ENCODE measurements around the gene AOC1. TPM values are rescaled to one million over a fixed set of nuclear protein-coding genes. Genes with fewer than 3 reads are reported as not detected.

The AOC1 gene
- total and polyA plus RNA-seq, 10 of the 15 experiments (the other 5 are each of a cell fraction or from before 2014, with no cell fraction given): 0.07 TPM; not detected in 9

DNA sequence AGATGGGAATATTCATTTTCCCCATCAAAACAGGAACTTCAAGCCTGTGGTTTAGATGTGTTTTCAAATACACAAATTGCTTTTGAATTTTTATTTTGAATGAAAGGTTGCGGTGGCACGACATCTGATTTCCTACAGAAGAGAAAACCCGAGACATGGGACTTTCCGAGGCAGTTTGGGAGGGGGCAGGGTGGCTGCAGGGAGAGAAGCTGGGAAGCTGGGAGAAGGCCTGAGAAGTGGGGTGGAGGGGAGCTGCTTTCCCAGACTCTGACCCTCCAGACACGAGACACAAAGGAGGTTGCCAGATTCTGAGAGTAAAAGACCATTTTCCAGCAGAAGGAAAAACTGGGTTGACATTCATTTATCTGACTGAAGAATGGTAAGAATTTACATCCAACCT lies 32.2 kb upstream of the AOC1 start:
- no TSS peak for BruUV-seq (replicated peaks)
- ChIA-PET CTCF (interaction anchor here (1.0 to 1.2 kb wide), 2 partner anchors 28 to 56 kb away, joined by 3 to 4 read pairs; no protein-coding TSS in a partner anchor), POLR2A (no interaction called here), SMC1A (ENCODE audit: uncharacterized antibody, unreplicated experiment) (interaction anchor here (1.7 kb wide), 1 partner anchor 40 kb away, joined by 3 read pairs; no protein-coding TSS in a partner anchor), RAD21 (ENCODE audit: unreplicated experiment) (interaction anchor here (1.0 kb wide), 1 partner anchor 32 kb away, joined by 4 read pairs; no protein-coding TSS in a partner anchor)
- in situ Hi-C loops (cut with MboI): no loop called here
- Histone ChIP-seq H3K4me2 (ENCODE audit: control insufficient read depth, insufficient read depth) (no peak overlapping the region), H3K9ac (ENCODE audit: control insufficient read depth, insufficient read depth, low read length) (no peak overlapping the region), H3K4me3 (no peak overlapping the region), H3K79me2 (ENCODE audit: control insufficient read depth, insufficient read depth, low read length) (no peaks in the 10 kb centered on the region), H3K27me3 (replicated peaks in 1 of 2; ENCODE audit: control insufficient read depth in 2 of 2, insufficient read depth in 2 of 2, low read length in 1 of 2) (no peaks in the 10 kb centered on the region; a peak in 1 of 4 replicates), H3K9me3 (replicated peaks; ENCODE audit: control insufficient read depth, insufficient read depth, low read length) (no peaks in the 10 kb centered on the region; the same call in 1 of the 3 replicates), H3K4me1 (ENCODE audit: control insufficient read depth, insufficient read depth, low read length) (no peaks in the 10 kb centered on the region), H2AFZ (ENCODE audit: control insufficient read depth, low read depth, low read length) (no peak overlapping the region), H3K36me3 (ENCODE audit: control insufficient read depth in 2 of 2, insufficient read depth in 2 of 2, low read length in 1 of 2) (no peaks in the 10 kb centered on the region), H3K27ac (ENCODE audit: control insufficient read depth, insufficient read depth) (no peak overlapping the region), H4K20me1 (ENCODE audit: control insufficient read depth, insufficient read depth) (no peaks in the 10 kb centered on the region)
- intact Hi-C loops (cut with micrococcal nuclease; ENCODE audit: unreplicated experiment): no loop called here
- ATAC-seq (no peak), DNase-seq (ENCODE audit: low read depth, low spot score) (no peak), FAIRE-seq (no peak)
- TF ChIP-seq, protein P1, sequence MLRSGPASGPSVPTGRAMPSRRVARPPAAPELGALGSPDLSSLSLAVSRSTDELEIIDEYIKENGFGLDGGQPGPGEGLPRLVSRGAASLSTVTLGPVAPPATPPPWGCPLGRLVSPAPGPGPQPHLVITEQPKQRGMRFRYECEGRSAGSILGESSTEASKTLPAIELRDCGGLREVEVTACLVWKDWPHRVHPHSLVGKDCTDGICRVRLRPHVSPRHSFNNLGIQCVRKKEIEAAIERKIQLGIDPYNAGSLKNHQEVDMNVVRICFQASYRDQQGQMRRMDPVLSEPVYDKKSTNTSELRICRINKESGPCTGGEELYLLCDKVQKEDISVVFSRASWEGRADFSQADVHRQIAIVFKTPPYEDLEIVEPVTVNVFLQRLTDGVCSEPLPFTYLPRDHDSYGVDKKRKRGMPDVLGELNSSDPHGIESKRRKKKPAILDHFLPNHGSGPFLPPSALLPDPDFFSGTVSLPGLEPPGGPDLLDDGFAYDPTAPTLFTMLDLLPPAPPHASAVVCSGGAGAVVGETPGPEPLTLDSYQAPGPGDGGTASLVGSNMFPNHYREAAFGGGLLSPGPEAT (IDR thresholded peaks at IDR 0.05; ENCODE audit: low read depth): peak; percentile 37; the same call in 1 of the 2 replicates
- no peak for TF ChIP-seq TARDBP (IDR thresholded peaks at IDR 0.05; ENCODE audit: borderline replicate concordance)
- TF ChIP-seq, protein P2, sequence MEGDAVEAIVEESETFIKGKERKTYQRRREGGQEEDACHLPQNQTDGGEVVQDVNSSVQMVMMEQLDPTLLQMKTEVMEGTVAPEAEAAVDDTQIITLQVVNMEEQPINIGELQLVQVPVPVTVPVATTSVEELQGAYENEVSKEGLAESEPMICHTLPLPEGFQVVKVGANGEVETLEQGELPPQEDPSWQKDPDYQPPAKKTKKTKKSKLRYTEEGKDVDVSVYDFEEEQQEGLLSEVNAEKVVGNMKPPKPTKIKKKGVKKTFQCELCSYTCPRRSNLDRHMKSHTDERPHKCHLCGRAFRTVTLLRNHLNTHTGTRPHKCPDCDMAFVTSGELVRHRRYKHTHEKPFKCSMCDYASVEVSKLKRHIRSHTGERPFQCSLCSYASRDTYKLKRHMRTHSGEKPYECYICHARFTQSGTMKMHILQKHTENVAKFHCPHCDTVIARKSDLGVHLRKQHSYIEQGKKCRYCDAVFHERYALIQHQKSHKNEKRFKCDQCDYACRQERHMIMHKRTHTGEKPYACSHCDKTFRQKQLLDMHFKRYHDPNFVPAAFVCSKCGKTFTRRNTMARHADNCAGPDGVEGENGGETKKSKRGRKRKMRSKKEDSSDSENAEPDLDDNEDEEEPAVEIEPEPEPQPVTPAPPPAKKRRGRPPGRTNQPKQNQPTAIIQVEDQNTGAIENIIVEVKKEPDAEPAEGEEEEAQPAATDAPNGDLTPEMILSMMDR (IDR thresholded peaks at IDR 0.05 in 2 of 3, conservative IDR thresholded peaks at IDR 0.05 in 1 of 3; ENCODE audit: control insufficient read depth in 2 of 3, extremely low read depth in 1 of 3, insufficient read depth in 1 of 3, low read depth in 3 of 3, low read length in 3 of 3): no peak
- WGBS (ENCODE audit: insufficient coverage, insufficient replicate concordance, low lambda C conversion rate, missing lambda C conversion rate): 18% methylated on average over 5 of the region's 5 CpGs

All from GM12878 (cell line).